CD14-positive monocyte (primary cell): Measurements from ENCODE around the gene MPC1. TPM values are rescaled to one million over a fixed set of nuclear protein-coding genes. Genes with fewer than 3 reads are reported as not detected.

Experiments
- DNase-seq, 3 donors: peaks; one replicate each; pipeline ENCODE4 v3.0.0-alpha.2; 2011 to 2022
- H2AFZ ChIP-seq: 2 replicates; pipeline ENCODE4 v1.6.0; 2012; ENCODE audit warnings: mild to moderate bottlenecking, low read depth, low read length, inconsistent platforms; ENCODE audit not compliant: insufficient read depth, poor library complexity, severe bottlenecking
- H3K27ac ChIP-seq, 2 donors: 1 replicate in 1 of 2; 2 replicates in 1 of 2; pipeline ENCODE4 v1.5.1; 2012 to 2013; ENCODE audit warnings: low read length in 2 of 2, control low read depth in 1 of 2, inconsistent platforms in 1 of 2, low read depth in 1 of 2, mild to moderate bottlenecking in 1 of 2
- H3K27me3 ChIP-seq, 2 donors: one replicate each; pipeline versions ENCODE4 v1.6.0 to v1.6.1; 2011 to 2013; ENCODE audit warnings: low read length in 2 of 2; ENCODE audit not compliant: control insufficient read depth in 2 of 2, insufficient read depth in 2 of 2
- H3K36me3 ChIP-seq, 2 donors: replicated peaks in 1 of 2; 1 replicate in 1 of 2; 2 replicates in 1 of 2; pipeline versions ENCODE4 v1.5.1 to v1.6.1; 2012 to 2013; ENCODE audit warnings: low read length in 2 of 2, control low read depth in 1 of 2, inconsistent platforms in 1 of 2, mild to moderate bottlenecking in 1 of 2; ENCODE audit not compliant: insufficient read depth in 2 of 2, control insufficient read depth in 1 of 2
- H3K4me1 ChIP-seq, 2 donors: 1 replicate in 1 of 2; 2 replicates in 1 of 2; pipeline versions ENCODE4 v1.5.1 to v1.6.1; 2012 to 2013; ENCODE audit warnings: low read length in 2 of 2, control low read depth in 1 of 2, inconsistent platforms in 1 of 2, mild to moderate bottlenecking in 1 of 2, moderate library complexity in 1 of 2; ENCODE audit not compliant: insufficient read depth in 2 of 2, control insufficient read depth in 1 of 2
- H3K4me2 ChIP-seq: replicated peaks from 2 replicates; pipeline ENCODE3; 2012; ENCODE audit warnings: low read length, moderate library complexity, mild to moderate bottlenecking; ENCODE audit not compliant: poor library complexity, severe bottlenecking; ENCODE audit errors: extremely low read depth
- H3K4me3 ChIP-seq, 3 experiments: fragments of 200-600 bp in 1 of 3; sonication (generic) in 1 of 3; replicated peaks in 1 of 3; 1 replicate in 2 of 3; 2 replicates in 1 of 3; pipeline ENCODE4 v1.5.1; 2011 to 2013; ENCODE audit warnings: low read length in 3 of 3, mild to moderate bottlenecking in 3 of 3, control low read depth in 2 of 3, low read depth in 2 of 3, inconsistent platforms in 1 of 3, moderate library complexity in 1 of 3
- H3K79me2 ChIP-seq: 2 replicates; pipeline ENCODE4 v1.6.0; 2012; ENCODE audit warnings: mild to moderate bottlenecking, control low read depth, inconsistent platforms, low read length, moderate library complexity; ENCODE audit not compliant: insufficient read depth
- H3K9ac ChIP-seq: 2 replicates; pipeline ENCODE4 v1.6.0; 2017; ENCODE audit warnings: low read length, mild to moderate bottlenecking; ENCODE audit not compliant: insufficient read depth, poor library complexity, severe bottlenecking
- H3K9me3 ChIP-seq, 2 donors: replicated peaks in 1 of 2; 1 replicate in 1 of 2; 2 replicates in 1 of 2; pipeline versions ENCODE4 v1.5.1 to v1.6.1; 2012 to 2013; ENCODE audit warnings: low read length in 2 of 2, control low read depth in 1 of 2; ENCODE audit not compliant: control insufficient read depth in 1 of 2, insufficient read depth in 1 of 2
- H4K20me1 ChIP-seq: 2 replicates; pipeline ENCODE4 v1.6.0; 2012; ENCODE audit warnings: mild to moderate bottlenecking, low read length, control low read depth, moderate library complexity; ENCODE audit not compliant: insufficient read depth
- H3K27ac Mint-ChIP-seq, 7 donors: one replicate each; pipeline ENCODE4 v1.8.0; 2020; ENCODE audit warnings: mild to moderate bottlenecking in 7 of 7, mixed read lengths in 7 of 7, moderate library complexity in 6 of 7, inconsistent platforms in 2 of 7
- H3K27me3 Mint-ChIP-seq, 3 donors: one replicate each; pipeline ENCODE4 v1.8.0; 2021 to 2022; ENCODE audit warnings: low read depth in 3 of 3, mild to moderate bottlenecking in 3 of 3, mixed read lengths in 3 of 3, moderate library complexity in 3 of 3, inconsistent platforms in 1 of 3
- H3K36me3 Mint-ChIP-seq, 2 donors: one replicate each; pipeline ENCODE4 v1.8.0; 2020; ENCODE audit warnings: mixed read lengths in 2 of 2, inconsistent platforms in 1 of 2, mild to moderate bottlenecking in 1 of 2
- H3K4me1 Mint-ChIP-seq: one replicate; pipeline ENCODE4 v1.8.0; 2020; ENCODE audit warnings: mild to moderate bottlenecking, mixed read lengths
- H3K4me3 Mint-ChIP-seq, 2 donors: one replicate each; pipeline ENCODE4 v1.8.0; 2020; ENCODE audit warnings: mild to moderate bottlenecking in 2 of 2, mixed read lengths in 2 of 2, moderate library complexity in 1 of 2
- H3K9me3 Mint-ChIP-seq, 7 donors: one replicate each; pipeline ENCODE4 v1.8.0; 2020 to 2022; ENCODE audit warnings: mixed read lengths in 7 of 7, mild to moderate bottlenecking in 6 of 7, moderate library complexity in 6 of 7, inconsistent platforms in 2 of 7
- WGBS: methylation state at CpG from one replicate; pipeline ENCODE4 v1.1.5; 2013; ENCODE audit warnings: missing lambda C conversion rate; ENCODE audit not compliant: insufficient coverage; 5-methylcytosine and 5-hydroxymethylcytosine counted together
- intact Hi-C, 2 donors: fragments of 100-400 bp; cut with micrococcal nuclease; formaldehyde crosslinking; loops; one replicate each; pipeline versions ENCODE4 v1.15.0 to v1.15.1; 2023
- polyA plus RNA-seq, 3 donors: library from polyadenylated mRNA; depleted of rRNA in 1 of 3; unstranded in 2 of 3; stranded (reverse) in 1 of 3; fragments of 300-500 nt in 2 of 3; fragments of >200 nt in 1 of 3; fragmentation: Illumina TruSeq in 2 of 3; gene quantifications; 1 replicate in 2 of 3; 2 replicates in 1 of 3; pipeline ENCODE4 v1.2.3, GENCODE V29; 2012 to 2021
- TF ChIP-seq, protein P1 (sequence below): fragments of 200-600 bp; IDR thresholded peaks from one replicate; pipeline ENCODE4 v1.8.0; 2022; ENCODE audit warnings: antibody characterized with exemption, mild to moderate bottlenecking

MPC1 gene
- polyA plus RNA-seq, 3 donors, result 52.4 to 122 (median 104) TPM

DNA sequence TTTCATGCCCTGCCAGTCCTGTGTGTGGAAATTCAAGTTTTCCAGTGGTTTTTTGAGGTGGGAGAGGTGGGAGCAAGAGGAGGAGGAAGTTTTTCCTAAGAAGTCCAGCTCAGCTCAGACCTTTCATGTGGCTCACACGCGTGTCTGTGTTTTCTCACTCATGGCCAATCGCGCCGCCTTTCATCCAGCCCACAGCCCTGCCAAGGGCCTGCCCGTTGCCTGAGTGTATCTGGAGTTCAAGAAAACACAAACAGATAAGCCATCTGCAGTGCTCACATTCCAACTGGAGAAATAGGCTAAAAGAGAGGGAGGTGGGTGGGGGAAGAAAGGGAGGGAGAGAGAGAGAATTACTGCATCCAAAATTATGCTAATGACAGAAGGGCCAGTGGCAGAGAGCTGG, 12.6 kb upstream of the MPC1 start:
- Histone ChIP-seq H4K20me1 (no peaks in the 10 kb centered on the region), H3K4me3 (no peak overlapping the region), H3K4me1 (no peaks in the 10 kb centered on the region), H3K9me3 (no peaks in the 10 kb centered on the region), H2AFZ (no peak overlapping the region), H3K79me2 (no peaks in the 10 kb centered on the region), H3K4me2 (no peak overlapping the region), H3K27ac (no peak overlapping the region), H3K9ac (no peak overlapping the region), H3K36me3 (no peaks in the 10 kb centered on the region), H3K27me3 (no peaks in the 10 kb centered on the region)
- TF ChIP-seq, protein P1, sequence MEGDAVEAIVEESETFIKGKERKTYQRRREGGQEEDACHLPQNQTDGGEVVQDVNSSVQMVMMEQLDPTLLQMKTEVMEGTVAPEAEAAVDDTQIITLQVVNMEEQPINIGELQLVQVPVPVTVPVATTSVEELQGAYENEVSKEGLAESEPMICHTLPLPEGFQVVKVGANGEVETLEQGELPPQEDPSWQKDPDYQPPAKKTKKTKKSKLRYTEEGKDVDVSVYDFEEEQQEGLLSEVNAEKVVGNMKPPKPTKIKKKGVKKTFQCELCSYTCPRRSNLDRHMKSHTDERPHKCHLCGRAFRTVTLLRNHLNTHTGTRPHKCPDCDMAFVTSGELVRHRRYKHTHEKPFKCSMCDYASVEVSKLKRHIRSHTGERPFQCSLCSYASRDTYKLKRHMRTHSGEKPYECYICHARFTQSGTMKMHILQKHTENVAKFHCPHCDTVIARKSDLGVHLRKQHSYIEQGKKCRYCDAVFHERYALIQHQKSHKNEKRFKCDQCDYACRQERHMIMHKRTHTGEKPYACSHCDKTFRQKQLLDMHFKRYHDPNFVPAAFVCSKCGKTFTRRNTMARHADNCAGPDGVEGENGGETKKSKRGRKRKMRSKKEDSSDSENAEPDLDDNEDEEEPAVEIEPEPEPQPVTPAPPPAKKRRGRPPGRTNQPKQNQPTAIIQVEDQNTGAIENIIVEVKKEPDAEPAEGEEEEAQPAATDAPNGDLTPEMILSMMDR, result no peak
- Mint-ChIP-seq H3K4me3 (no peak overlapping the region), H3K27ac (no peak overlapping the region), H3K36me3 (no peaks in the 10 kb centered on the region), H3K4me1 (no peaks in the 10 kb centered on the region), H3K9me3 (peaks cover 0 to 1% (median 0%) of the 10 kb centered on the region in 7 donors), H3K27me3 (peaks cover 7 to 17% (median 9%) of the 10 kb centered on the region in 3 donors)
- intact Hi-C loops, result no loop called here
- WGBS, result no CpG with 5 or more reads among the region's 6 CpGs
- no peak for DNase-seq

GRCh38 chr6:166394036-166394892, 11.5 kb upstream of the MPC1 start:
- H3K4me3 ChIP-seq, result no peak overlapping the region
- H3K9ac ChIP-seq, result no peak overlapping the region
- 82% methylated on average over 7 of the region's 10 CpGs for WGBS
- no peaks in the 10 kb centered on the region for H3K79me2 ChIP-seq
- H3K36me3 ChIP-seq, result no peaks in the 10 kb centered on the region
- no peak overlapping the region for H2AFZ ChIP-seq
- Mint-ChIP-seq H3K27me3 (peaks cover 6 to 17% (median 9%) of the 10 kb centered on the region in 3 donors), H3K9me3 (peaks cover 0 to 1% (median 0%) of the 10 kb centered on the region in 7 donors), H3K27ac (no peak overlapping the region), H3K4me3 (no peak overlapping the region), H3K4me1 (peaks cover 4% of the 10 kb centered on the region), H3K36me3 (no peaks in the 10 kb centered on the region)
- intact Hi-C loops, result no loop called here
- TF ChIP-seq, protein P1, result no peak
- DNase-seq, result no peak
- H3K27ac ChIP-seq, result no peak overlapping the region
- no peaks in the 10 kb centered on the region for H4K20me1 ChIP-seq
- H3K4me1 ChIP-seq, result no peaks in the 10 kb centered on the region
- no peaks in the 10 kb centered on the region for H3K27me3 ChIP-seq
- no peak overlapping the region for H3K4me2 ChIP-seq
- H3K9me3 ChIP-seq, result no peaks in the 10 kb centered on the region
